Measurements from ENCODE around the gene IRX3.
A peak's percentile ranks its signal among the peaks of the same experiment; 100 is the strongest.

IRX3 gene

DNA sequence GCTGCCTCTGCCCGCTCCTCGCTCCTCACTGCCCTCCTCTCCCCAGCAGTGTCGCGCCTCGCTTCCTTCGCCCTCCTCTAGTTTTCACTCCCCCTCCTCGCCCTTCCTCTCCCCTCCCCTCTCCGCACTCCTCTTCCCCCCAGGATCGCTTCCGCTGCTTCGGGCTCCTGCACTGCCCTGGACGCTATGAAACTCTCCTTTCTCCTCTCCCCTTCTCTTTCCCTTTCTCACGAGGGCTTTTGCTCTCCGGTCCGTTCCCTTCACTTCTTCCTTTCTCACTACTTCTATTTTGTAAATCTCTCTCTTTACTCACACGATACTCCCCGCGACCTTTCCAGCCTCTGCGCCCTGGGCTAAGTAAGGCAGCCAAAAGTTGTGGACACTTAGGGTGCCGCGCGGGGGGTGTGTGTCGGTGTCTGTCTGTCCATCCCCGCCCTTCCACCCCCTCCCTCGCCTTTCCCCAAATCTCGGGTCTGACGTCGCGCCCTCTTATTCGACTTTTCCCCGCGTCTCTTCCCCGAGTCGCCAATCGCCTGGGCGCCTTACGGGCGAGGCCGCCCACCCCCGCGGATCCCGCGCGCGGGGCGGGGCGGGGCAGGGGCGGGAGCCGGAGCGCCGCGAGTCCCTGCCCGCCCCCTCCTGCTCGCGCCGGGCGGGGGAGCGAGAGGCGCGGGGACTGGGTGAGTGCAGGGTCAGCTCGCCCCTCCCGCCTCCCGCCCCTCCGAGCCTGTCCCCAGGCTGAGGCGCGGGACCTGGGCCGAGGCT lies at the start of gene IRX3:
IRX3 (minus strand) TSS at position 422 of the 765 bp plus-strand sequence. CDS start 737 bp downstream, outside the sequence.
- DNase-seq, result peak; percentile 86

GRCh38 chr16:54335230-54335629 lies 48.6 kb upstream of the IRX3 start:
- DNase-seq, result no peak

- no peak for DNase-seq
Observed at GRCh38 chr16:54334208-54334607, 47.6 kb upstream of the IRX3 start.

- DNase-seq, result no peak
Observed at GRCh38 chr16:54331241-54332002, 44.8 kb upstream of the IRX3 start.

DNA sequence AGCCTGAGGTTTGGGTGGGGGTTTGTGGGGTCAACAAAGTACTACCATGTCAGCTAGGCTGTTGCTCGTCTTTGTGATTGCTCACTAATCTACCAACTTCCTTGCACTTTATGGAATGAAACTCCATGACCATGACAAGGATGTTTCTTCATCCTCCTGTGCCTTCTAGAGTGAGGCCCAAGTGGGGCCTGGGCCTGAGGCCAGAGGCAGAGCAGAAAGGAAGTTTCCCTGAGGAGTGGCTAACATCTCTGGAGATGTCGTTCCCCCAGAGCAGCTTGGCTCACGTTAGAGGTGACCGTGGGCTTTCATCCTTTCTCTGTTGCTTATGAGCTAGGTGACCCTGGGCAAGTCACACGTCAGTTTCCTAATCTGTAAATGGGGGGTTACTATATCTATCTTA lies 41.0 kb upstream of the IRX3 start:
- no peak for DNase-seq

GRCh38 chr16:54326266-54326662 lies 39.7 kb upstream of the IRX3 start:
- no peak for DNase-seq

GRCh38 chr16:54325616-54326265 lies 39.2 kb upstream of the IRX3 start:
- DNase-seq, result no peak

DNA sequence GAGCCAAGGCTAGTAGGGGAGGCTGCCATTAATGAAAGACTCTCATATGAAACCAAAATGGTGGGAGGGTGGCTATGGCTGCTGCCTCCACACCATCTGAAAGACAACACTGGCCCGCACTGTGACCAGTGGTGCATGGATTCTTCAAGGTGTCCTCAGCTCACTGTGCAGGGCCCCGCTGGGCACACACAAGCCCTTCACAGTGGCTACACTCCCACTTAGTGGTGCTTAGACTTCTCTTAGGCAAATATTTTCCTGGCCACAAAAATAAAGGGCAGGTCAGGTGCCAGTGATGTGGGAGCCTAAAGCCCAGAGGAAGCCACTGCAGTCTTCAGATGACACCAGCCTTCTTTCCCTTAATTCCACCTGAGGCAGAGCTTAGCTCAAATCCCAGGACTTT lies 38.1 kb upstream of the IRX3 start:
- DNase-seq, result no peak

DNA sequence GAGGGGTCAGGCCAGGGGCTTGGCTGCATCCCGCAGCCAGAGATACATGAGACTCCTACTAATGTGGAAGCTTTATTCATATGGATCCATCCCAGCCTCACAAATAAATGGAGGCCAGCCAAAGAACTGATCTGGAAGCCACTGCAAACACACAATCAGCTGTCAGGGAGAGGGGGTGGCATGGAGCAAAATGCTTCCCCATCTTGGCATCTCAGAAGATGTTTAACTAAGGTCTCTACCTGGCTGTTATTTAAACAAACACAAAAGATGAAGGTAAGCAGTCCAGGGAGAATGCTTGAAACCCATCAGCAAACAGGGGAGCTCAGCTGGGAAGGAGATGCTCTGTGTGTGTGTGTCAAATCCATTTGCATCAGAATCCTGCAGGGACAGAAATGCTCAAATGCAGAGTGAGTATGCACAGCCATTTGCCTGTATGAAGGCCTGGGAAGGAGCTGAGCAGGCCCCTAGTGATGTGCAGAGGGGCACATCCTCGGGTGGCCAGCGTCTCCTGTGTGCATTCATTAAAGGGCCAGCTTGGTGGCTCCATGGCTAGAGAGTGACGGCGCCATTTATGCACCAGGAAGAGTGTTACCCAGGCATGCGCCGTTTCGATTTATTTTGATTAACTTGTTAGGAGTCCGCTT lies 34.2 kb upstream of the IRX3 start:
- DNase-seq, result no peak

GRCh38 chr16:54318941-54319340 lies 32.4 kb upstream of the IRX3 start:
- no peak for DNase-seq

DNA sequence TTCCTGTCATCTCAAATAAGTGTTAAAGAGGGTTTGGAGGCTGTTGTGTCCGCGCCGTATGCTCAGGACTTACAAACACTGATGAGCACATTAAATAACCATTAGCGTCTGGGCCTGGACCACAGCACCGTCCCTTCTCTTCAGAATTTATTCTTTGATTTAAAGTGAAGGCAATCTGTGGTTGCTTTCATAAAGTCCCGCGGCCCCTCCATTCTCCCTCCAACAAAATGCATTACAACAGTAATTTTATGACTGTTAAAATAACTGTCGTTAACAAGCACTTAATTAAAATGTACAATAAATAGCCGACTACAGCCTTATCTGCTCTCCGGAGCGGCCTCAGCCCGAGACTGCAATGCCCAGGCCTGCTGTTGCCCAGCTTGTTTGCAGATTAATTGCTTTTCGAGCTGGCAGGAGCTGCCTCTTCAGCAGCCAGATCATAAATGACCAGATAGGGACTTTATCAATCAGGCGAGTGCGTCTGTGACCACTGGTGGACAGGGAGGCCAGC lies 30.6 kb upstream of the IRX3 start:
- no peak for DNase-seq

DNA sequence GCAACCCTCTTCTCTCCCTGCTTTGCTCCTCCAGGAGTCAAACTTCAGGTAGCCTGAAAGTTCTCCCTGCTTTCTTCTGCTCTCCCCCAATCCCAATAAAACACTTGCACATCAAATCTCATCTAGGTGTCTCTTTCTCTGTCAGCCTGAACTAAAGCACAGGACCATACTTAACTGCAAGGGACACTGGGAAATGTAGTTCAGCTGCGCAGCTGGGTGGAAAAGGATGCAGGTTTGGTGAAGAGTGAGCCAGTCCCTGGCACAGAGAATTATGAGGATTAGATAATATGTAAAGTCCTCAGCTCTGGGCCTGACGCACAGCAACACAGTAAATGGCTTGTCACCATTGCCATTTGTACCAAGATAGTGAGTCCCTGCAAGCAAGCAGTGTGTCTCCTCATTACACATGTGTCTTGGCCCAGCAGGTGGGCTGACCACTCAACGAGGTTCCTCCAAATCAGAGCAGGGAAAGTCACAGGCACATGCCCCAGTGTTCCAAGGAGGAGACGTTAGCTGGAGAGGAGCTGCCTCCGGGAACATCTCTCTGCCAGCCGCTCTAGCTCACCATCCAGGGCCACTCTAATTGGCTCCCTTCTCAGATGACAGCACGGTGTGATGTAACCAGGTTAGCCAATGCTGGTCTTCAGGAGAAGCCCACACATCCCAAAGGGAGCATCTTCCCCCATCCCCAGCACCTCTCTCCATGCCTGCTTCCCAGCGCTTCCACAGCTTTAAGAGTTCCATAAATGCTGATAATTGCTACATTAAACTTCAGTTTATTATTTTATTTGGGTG lies 29.7 kb upstream of the IRX3 start:
- DNase-seq, result no peak

- no peak for DNase-seq
Observed at GRCh38 chr16:54313789-54314188, 27.2 kb upstream of the IRX3 start.

GRCh38 chr16:54312502-54312991 lies 26.0 kb upstream of the IRX3 start:
- no peak for DNase-seq

DNA sequence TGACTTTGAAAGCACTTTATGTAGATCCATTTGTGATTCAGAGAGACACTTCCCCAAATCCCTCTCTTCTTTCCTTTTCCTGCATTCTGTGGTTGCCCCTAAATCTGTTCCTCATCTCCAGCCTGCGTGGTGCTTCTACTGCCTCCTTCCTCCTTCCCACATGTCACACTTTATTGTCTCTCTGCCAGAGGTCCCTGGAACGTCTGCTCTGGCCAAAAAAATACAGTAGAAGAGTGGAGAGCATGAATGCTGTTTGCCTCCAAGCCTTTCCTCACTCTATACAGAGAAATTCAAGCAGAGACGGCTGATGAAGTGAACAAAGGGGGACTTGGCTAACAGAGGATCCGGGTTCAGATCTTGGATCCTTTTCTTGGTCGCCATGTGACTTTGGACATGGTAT lies 22.8 kb upstream of the IRX3 start:
- no peak for DNase-seq

DNA sequence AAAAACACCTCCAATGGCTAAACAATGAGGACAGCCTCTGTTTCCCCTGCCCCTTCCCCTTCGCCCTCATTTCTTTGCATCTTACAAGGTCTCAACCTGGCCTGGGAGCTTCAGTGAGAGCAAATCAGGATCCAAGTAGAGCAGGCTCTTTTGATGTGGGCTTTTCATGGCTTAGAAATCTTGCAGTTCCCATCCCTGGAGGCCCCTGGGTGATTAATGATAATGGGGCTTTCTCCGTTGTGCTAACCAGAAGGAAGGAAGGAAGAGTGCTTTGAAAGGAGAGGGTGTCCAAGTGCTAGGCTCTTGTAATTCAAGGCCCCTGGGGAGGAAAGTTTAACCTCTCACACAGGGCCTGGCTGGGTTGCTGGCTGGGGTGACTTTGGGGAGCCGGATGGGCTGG lies 18.5 kb upstream of the IRX3 start:
- DNase-seq, result no peak

- no peak for DNase-seq
Observed at GRCh38 chr16:54303613-54304012, 17.0 kb upstream of the IRX3 start.

- no peak for DNase-seq
Observed at GRCh38 chr16:54297154-54297553, 10.6 kb upstream of the IRX3 start.

- no peak for DNase-seq
Observed at GRCh38 chr16:54296543-54296942, 10.0 kb upstream of the IRX3 start.

DNA sequence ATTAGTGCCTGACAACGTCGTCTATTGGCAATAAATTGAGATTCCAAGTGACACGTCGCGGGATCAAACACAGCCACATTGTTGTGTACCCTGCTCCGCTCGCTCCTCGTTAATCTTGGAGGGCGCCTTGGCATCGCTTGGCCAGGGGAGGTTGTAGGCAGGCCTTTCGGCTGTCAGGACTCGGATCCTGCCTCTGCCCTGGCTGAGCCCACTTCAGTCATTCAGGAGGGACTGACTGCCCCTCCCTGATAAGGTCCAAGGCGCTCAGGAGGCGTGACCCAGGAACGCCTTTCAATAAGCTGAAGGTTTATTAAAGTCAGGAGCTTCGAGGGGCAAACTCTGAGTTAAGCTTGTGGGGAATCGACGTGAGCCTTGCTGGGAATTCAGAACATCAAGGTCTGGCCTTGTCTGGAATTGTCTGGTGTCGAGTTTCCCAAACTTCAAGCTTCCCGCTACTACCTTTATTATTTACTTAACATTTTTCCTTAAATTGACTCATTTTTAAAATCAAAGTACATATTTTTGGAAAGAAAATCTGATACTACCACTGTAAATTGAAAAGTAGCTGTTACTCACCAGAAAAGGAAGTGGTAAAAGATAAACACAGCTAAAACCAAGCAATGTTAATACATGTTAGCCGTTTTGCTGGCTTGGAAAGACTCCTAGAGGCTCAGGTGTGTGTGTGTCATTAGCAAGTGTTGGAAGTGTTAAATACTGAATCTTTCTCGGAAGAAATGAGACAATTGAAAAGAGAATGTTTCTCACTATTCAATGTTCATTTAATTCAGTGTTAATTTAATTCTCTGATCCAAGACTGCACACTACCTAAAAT lies 5.3 kb upstream of the IRX3 start:
- no peak for DNase-seq
